HG03159 (cell line): Measurements from ENCODE around the gene PELI2.
"Not testable (repeated sequence)": the region's sequence is repeated elsewhere in the genome, so short reads cannot be mapped to it uniquely, and the experiment has no call there.

Source experiments
- ATAC-seq: cut with Tn5 transposase; IDR thresholded peaks from one replicate; pipeline ENCODE4 v1.9.1; 2021; ENCODE audit warnings: mild to moderate bottlenecking, moderate library complexity; ENCODE audit not compliant: unreplicated experiment

PELI2 gene

GRCh38 chr14:56138928-56139327 is 20.7 kb downstream of the PELI2 start:
- no peak for ATAC-seq

DNA sequence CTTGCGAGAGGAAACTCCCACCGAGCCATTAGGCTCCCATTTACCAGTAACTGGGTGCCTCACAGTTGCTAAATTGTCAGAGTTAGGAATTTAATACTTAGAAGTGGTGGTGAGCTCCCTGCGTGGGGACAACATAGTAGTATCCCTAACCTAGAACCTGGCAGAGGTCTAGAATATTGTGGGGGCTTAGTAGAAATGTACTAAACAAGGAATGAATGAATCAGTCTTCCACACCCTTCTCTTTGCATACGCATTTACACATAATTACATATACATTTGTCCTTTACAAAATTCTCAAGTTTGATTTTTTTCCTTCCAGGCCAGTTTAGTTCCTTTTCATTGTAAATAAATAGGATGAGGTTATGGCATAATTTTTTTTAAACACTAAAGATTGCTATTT is 24.1 kb downstream of the PELI2 start:
- ATAC-seq, result no peak

- ATAC-seq, result no peak
Measured at GRCh38 chr14:56143025-56143424, 24.8 kb downstream of the PELI2 start.

DNA sequence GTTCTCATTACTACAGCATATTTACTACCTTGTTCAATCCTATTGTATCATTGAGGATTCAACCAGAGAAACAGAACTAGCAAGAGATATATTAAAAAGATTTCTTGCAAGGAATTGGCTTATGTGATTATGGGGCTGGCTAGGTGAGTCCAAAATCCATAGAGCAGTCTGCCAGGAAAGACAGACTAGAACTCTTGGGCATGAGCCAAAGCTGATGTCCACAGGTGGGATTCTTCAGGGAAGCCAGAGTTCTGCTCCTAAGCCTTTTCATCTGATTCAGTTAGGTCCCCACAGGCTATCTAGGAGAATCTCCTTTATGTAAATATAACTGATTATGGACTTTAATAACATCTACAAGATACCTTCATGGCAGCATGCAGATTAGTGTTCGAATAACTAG is 26.0 kb downstream of the PELI2 start:
- ATAC-seq, result no peak

DNA sequence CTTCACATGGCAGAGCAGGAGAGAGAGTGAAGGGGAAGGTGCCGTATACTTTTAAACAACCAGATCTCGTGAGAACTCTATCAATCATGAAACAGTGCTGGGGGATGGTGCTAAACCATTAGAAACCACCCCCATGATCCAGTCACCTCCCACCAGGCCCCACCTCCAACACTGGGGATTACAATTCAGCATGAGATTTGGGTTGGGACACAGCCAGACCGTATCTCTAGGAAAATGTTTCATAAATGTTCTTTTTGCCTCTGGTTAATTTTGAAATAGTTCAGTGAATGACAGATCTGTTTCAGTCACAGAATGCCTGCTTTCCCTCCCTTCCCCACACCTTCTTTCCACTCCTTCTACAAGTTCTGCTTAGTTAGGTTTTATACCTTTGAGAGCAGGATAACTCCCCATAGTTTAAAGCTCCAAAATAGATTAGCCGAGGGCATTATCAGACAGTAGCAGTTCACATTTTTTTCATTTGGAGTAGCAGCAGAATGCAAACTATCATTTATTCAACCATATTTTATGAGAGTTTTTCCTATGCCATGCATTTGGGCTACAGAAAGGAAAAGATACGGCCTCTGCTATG is 27.1 kb downstream of the PELI2 start:
- ATAC-seq, result no peak

GRCh38 chr14:56145965-56146364 is 27.8 kb downstream of the PELI2 start:
- ATAC-seq, result no peak

GRCh38 chr14:56147449-56147848 is 29.2 kb downstream of the PELI2 start:
- no peak for ATAC-seq

DNA sequence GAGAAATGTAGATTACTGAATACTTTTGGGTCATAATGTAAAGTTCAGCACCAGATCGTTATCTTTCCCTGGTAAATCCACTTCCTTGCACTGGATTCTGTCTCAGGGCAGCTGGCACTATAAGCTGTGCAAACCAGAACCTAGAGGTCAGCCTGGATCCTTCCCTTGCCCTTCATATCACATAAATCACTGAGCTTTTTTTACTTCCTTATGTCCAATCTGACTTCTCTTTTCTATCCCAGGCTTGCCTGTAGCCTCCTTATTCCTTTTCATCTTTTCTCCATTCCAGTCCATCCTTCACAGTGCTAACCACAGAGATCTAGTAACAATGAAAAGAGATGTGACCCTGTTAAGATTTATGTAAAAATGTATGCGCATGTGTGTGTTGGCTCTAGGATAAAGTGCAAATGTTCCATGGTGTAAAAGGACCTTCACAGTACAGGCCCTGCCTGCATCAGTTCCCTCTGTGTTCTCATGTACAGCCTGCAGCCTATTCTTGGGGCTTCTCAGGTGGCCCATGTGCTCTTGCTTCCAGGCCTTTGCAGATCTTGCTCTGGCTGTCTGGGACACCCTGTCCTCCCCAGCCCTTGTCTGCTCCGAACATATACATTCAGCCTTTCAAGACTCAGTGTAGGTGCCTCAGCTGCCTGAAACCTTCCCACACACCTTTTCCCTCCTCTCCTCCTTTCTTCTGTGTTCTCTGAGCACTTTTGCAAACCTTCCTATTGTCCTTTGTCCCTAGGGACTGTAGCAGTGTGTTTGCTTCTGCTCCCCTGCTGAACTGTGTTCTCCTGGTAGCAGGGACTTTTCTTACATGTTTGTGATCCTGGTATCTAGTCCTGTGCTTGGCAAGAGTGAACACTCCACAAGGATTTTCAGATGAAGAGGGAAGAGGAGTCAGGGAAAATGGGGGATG is 30.0 kb downstream of the PELI2 start:
- ATAC-seq, result no peak

DNA sequence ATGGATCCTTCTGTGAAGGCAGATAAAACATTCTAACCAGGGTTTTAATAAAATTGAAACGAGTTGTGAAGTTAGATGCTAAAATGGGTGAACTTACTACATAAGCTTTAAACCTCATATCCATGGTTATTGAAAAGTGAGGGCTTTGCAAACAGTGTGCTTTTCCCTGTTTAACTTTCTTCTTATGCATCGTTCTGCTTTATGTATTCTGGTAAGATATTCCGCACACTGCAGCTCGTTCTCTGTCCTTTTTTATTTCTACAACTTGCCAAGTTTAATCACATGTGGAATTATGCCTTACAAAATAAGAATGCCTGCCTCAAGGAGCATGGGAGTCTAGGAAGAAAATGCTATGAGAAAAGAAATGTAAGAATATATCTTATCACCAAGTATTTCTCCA is 30.9 kb downstream of the PELI2 start:
- no peak for ATAC-seq

- ATAC-seq, result no peak
Measured at GRCh38 chr14:56149995-56150394, 31.8 kb downstream of the PELI2 start.

- no peak for ATAC-seq
Measured at GRCh38 chr14:56150645-56151345, 32.6 kb downstream of the PELI2 start.

DNA sequence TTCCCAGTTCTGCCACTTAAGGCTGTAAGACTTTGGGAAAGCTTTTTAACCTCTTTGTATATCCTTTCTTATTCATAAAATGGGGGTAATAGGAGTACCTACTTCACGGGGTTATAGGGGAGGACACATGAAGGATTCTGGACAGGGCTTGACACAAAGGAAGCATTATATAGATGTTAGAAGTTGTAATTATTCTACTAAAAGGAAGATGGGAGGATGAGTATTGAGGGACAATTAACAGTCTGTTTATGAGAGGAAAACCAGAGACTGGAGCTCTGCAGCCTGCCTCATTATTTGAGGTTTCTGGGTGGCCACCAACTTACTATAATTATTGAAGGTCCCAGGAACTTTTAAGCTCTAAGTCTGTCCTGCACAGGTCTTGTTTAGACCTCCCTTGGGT is 34.0 kb downstream of the PELI2 start:
- no peak for ATAC-seq

GRCh38 chr14:56153267-56153666 is 35.1 kb downstream of the PELI2 start:
- no peak for ATAC-seq

DNA sequence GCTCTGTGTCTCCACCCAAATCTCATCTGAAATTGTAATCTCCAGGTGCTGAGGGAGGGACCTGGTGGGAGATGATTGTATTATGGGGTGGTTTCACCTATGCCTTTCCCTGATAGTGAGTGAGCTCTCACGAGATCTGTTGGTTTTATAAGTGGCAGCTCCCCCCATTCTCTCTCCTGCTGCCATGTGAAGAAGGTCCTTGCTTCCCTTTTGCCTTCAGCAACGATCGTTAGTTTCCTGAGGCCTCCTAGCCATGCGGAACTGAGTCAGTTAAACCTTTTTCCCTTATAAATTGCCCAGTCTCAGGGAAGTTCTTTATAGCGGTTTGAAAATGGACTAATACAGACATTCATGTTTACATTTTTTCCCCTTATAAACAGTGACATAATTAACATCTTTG is 36.1 kb downstream of the PELI2 start:
- ATAC-seq, result no peak

- no peak for ATAC-seq
Measured at GRCh38 chr14:56156096-56156495, 37.9 kb downstream of the PELI2 start.

GRCh38 chr14:56159066-56159465 is 40.9 kb downstream of the PELI2 start:
- ATAC-seq, result no peak

DNA sequence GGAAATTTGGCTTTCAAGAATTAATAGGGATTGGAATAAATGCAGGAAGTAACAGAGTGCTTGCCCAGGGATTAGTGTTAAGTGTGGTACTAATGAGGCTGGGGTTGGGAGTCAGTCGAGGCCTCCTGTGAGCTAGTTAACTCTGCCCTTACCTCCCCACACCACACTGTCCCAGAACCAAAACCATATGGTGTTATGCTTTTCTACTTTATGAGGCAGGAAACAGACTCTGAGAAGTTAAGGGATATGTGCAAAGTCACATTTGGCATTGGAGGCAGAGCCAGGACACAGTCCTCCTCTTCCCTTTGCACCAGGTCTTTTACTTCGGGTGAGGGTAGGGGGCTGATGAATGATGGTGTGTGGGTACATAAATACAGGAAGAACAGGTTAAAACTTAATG is 41.9 kb downstream of the PELI2 start:
- ATAC-seq, result no peak

- ATAC-seq, result no peak
Measured at GRCh38 chr14:56161658-56162057, 43.4 kb downstream of the PELI2 start.

- ATAC-seq, result no peak
Measured at GRCh38 chr14:56162476-56162875, 44.3 kb downstream of the PELI2 start.

DNA sequence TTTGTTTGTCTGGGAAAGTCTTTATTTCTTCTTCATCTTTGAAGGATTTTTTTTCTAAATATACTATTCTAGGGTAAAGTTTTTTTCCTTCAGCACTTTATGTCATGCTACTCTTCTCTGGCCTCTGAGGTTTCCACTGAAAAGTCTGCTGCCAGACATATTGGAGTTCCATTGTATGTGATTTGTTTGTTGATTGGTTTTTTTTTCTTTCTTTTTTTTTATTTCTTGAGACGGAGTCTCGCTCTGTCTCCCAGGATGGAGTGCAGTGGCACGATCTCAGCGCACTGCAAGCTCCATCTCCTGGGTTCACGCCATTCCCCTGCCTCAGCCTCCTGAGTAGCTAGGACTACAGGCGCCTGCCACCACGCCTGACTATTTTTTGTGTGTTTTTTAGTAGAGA is 48.4 kb downstream of the PELI2 start:
- ATAC-seq, result not testable (repeated sequence)

DNA sequence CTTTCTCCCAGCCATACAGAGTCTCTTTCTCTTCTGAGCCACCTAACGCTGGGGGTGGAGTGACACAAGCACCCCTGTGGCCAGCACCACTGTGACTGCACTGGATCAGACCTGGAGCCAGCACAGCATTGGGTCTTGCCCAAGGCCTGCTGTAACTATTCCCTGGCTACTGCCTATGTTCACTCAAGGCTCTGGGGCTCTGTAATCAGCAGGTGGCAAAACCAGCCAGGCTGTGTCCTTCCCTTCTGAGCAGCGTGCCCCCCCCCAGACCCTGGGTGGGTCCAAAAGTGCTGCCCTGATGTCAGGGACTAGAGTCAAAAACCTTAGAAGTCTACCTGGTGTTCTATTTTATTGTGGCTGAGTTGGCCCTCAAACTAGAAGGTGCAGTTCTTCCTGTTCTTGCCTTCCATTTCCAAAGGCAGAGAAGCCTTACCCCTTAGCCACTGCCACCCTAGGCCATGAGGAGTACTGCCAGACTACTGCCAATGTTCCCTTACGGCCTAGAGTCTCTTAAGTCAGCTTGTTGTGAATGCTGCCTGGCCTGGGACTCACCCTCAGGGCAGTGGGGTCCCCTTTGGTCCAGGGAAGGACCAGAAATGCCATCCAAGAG is 49.9 kb downstream of the PELI2 start:
- no peak for ATAC-seq
